NCI-H69 (cell line): ENCODE data around the gene ACE.

Experiments
- DNase-seq: peaks from one replicate; lab custom pipeline; 2025; lab: John Stamatoyannopoulos, UW

Gene ACE

DNA sequence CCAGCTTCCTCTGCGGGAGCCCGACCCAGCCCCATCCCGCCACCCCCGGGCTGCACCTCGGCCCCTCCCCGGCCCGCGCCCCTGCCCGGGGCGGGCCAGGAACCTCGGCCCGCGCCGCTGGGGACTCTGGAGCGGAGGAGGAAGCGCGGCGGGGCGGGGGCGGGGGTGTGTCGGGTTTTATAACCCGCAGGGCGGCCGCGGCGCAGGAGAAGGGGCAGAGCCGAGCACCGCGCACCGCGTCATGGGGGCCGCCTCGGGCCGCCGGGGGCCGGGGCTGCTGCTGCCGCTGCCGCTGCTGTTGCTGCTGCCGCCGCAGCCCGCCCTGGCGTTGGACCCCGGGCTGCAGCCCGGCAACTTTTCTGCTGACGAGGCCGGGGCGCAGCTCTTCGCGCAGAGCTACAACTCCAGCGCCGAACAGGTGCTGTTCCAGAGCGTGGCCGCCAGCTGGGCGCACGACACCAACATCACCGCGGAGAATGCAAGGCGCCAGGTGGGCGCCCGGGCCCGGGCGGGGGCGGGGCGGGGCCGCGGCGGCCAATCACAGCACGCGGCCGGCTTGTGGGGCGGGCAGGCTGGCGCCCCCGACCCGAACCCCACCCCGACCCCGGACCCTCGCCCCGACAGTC lies at the start of gene ACE:
ACE (plus strand) TSS at position 208 of the 626 bp plus-strand sequence; CDS start at position 242, 34 bp downstream.
- DNase-seq, result peak; percentile 86

DNA sequence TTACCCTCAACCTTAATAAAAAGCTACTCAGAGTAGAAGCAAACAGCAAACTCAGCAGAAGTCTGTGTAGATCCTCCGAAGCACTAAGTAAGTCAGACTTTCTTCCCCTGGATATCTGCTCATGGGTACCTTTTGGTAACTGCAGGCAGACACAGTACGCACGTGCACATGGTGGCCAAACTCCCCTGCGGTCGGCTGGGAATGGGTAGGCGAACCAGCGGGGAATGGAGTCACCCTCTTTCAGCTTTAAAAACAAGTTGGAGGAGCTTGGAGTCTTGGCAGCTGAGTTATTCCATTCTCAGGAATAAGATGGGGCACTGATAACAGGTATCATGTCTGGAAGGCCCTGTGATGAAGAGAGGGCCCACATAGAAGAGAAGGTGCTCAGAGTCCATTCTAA lies 47.1 kb upstream of the ACE start:
- DNase-seq, result no peak

DNA sequence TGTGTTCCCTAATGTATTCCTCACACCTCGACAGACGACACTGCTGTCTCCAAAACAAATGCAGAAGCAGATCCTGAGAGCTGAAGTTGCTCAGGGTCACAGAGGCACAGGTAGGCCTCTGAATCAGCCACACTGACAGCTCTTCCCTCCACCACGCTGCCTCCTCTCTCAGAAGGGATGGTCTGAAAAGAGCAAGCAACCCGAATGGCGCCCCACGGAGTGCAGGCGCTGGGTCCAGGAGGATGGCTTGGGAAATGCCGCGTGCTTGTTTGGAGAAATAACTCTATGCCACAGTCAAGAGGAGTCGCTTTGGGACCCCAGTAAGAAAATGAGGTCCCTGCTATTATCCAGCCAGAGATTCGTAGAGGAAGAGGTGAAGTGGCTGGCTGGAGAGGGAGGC lies 46.6 kb upstream of the ACE start:
- no peak for DNase-seq

DNA sequence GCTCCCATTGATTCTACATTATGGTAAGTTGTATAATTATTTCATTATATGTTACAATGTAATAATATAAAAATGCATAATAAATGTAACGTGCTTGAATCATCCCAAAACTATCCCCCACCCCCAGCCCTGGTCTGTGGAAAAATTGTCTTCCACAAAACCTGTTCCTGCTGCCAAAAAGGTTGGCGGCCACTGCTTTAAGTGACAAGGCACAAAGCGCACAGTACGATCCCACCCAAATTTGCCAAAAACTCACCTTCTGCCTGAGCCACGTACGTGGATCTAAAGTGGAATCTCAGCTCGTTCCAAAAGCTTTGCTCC lies 45.3 kb upstream of the ACE start:
- no peak for DNase-seq

DNA sequence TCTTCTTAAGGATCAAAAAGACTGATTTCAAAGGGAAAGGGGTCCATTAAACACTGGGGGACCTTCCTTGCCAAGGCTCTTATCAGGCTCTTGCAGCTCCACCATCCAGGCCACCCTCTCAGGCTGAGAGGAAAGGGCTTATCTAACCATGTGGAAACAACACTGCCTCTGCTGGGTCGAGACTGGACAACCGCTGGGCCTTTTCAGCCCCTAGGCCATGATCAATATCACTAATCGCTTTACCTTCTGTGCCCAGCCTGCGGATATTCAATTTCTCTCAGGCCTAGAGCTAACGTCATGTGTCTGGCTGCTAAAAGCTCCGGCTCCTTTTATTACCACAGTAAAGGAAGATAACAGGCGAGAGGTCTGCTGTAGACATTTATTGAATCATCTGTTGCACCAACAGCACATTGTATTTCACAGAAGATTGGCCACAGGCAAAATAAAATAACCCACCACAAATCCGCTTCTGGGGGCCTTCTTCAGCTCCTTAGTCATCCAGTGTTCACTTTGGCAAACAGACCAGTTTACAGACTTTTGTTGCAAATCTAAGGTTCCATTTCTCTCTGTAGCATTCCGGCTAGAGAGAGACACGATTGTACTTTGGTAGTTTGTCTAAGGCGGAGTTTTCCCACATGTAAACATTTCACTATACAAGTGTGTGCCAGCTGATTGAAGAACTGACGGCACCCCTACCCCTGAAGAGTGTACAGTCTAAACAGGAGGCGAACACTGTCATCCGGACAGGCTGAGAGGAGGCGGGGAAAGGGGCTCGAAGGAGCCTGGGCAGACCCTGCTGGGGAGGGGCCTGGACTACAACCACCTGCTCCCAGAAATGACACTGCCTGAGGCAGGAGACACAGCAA lies 44.7 kb upstream of the ACE start:
- DNase-seq, result peak; percentile 21

DNA sequence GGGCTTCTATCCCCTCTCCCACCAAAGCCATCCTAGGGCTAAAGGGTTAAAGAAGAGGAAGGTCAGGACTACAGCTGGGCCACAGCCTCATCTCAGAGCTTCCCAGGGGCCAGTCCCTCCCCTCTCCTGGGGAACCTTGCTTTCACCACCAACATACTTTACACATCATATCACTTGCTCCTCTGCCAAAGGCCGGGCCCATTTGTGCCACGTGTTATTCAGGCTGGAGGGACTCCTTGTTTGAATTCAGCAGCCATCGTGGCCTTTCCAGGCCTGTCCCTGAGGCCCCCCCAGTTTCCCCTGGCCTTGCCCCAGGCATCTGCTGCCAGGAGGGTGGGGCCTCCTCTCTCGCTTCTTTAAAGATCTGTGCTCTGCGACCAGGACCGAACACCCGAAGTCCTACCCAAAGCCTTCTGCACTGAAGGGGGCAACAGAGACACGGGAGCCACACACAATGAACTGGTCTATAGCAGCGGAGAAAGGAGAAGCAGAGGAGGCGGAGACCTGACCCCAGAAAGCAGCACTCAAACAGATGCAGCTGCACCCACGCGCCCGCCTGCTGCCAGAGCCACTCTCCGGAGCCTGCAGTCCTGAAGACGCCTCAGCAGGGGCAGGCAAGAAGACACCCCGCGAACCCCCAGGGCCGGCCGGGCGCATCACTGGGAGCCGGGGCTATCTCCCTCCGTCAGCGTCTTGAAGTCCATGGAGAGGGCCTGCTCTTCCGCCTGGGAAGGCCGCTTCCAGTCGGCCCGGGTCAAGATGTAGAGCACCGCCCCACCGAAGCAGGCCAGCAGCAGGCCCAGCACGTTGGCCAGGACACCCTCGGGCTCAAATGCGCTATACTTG lies 42.9 kb upstream of the ACE start:
- no peak for DNase-seq

DNA sequence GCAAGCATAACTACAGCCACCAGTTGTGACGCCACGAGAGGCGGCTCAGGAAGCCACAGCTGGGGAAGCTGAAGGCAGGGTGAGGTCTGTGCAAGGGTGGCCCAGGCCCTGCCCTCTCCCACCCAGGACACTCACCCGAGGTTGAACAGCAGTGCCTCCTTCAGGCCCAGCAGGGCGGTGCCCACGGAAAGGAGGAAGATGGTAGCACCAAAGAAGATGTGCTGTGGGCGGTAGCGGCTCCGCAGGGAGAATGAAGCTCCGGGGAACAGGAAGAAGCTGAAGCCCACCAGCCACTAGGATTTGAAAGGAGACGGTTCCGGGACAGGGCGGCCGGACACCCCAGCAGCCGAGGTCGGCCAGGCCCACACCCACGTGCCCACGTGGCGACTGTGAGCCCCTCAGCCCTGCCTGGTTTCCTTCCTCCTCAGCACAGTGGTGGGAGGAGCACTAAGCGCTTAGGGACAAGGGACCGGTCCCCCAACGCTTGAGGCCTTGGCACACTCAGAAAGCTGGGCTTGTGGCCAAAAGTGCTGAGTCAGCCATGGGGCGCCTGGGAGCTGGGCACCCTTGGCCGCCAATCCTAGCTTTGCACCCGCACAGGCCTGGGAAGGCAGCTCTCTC lies 41.8 kb upstream of the ACE start:
- no peak for DNase-seq

DNA sequence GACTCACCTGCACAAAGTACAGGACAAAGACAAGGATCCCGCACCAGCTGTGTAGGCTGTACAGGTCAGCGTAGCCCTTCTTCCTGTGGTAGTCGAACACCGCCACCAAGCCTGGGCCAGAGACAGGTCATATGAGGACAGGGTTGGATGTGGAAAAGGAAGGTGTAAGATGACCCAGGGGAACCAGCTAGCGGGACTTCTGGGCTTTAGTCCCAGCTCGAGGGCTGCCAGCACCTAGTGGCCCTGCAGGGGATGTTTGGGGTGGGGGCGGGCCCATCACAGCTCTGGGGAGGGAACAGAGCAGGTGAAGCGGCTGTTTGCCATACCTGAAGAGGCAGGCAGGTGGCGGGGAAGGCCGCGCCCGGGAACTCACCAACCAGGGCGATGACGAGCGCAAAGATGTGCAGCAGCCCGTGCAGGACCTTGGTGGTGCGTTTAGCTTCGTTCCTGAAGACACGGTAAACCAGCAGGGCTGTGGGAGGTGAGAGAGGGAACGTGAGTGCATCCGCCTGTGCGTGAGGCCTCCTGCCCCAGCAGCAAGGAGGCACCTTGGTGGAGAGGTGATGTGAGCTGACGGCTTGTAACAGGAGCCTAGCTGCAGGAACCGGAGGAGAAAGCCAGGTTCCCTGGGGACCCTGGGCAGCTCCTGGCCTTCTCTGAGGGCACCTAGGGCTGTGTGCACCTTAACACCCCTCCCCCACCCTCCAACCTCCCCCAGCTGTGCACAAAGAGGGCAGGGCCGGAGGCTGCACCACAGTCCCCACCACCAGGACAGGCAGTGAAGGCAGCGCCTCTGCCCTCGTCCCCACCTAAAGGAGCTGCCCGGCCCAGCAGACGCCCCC lies 41.0 kb upstream of the ACE start:
- DNase-seq, result peak; percentile 38

DNA sequence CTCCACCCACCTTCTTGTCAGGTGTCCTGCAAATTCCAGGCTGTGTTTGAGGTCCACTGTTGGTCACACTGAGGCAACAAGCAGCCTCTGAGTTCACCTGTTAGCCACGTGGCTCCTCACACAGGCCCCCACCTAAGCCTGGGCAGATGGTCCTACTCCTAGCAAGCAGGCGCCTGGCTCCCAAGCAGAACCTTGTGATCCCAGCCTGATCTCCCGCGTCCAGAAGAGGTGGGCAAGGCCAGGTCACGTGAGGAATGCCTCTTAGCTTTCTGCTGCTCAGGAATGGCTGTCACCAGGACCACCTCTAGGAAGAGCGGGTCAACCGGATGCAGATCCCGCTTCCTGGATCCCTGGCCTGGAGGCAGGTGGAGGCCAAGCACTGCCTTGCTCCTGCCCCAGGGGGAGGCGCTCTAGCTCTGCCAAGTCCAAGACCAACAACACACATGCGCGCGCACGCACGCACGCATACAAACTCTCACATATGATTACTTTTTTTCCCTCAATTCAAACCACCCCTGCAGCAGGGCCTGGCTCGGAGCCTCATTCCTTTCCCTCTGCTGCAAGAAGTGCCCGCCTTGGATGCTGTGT lies 40.2 kb upstream of the ACE start:
- peak; percentile 15 for DNase-seq

DNA sequence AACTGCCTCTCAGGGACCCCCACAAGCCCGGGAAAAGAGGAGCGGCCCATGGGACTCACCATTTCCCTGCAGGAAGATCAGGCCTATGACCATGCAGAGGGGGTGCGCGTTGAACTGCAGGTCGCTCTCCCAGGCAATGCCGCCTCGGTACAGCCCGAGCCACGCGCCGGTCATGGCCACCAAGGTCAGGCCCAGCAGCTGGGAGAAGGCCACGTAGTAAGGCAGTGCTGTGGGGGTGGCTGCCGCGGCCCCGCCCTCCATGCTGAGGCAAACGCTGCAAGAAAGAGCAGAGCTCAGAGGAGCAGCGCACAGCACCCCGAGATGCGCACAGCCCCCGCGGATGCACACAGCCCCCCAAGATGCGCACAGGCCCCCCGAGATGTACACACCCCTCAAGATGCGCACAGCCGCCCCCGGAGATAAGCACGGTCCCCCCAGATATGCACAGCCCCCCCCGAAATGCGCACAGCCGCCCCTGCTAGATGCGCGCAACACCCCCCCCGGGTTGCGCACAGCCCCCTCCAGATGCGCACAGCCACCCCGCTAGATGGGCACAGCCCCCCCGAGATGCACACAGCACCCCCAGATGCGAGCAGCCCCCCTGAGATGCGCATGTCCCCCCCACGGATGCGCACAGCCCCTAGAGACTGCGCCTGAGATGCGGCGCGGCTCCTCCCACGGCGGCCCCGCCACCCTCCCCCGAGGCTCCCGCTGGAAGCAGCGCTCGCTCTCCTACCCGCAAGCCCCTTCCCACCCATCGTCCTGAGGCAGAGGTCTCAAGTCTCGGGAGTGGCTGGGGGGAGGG lies 39.4 kb upstream of the ACE start:
- DNase-seq, result no peak

DNA sequence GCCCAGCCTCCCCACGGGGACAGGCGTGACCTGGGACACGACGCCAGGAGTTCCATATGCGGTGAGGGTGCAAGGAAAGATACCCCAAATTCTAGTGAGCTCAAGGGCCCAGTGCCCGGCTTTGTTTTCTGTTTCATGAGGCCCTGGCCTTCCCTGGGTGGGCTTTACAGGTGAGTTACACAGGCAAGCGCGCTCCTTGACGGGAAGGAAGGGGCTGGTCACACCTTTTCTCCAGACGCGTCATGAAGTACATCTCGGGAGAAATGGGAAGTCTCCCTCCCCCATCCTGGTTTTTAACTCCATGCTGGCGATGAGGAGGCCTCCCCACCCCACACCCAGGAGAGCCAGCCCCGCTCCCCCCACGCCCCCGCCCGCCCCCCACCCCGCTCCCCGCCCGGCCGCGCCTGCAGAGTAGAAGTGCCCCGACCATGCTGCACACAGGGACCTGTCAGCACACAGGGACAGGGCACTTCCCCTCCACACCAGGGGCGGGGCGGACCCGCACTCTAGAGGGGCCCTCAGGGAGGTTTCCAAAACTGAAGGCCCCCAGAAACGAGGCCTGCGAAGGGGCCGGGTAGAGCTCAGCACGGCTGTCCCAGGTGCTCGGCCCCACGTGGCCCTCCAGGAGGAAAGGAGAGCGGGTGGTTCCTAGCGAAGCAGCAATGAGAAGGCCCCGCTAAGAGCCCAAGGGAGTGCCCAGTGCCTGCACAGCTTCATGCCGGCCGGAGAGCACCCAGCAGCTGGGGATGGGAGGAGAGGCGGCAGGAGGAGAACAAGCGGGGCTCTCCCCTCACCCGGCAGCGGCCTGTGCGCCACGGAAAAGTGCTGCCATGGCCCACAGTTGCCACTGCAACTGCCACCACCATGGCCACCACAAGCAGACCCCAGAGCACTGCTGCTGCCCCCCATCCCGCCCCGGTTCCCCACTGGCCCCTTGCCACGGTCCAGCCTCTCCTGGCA lies 38.5 kb upstream of the ACE start:
- DNase-seq, result no peak

DNA sequence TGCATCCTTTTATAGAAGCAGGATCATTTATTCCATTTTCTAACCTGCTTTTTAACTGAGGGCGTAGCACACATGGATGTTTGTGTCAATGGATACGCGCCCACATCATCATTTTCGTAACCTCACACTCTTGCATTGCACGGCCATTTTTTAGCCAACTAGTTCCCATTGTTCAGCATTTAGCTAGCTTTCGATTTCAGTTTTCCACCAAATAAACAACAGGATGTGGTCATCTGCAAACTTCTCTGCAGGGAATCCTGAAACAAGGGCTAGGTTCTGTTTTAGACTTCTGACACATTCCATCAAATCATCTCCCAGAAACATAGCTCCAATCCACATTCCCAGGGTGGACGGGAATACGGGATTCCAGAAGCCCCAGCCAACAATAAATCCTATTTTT lies 37.2 kb upstream of the ACE start:
- DNase-seq, result no peak

DNA sequence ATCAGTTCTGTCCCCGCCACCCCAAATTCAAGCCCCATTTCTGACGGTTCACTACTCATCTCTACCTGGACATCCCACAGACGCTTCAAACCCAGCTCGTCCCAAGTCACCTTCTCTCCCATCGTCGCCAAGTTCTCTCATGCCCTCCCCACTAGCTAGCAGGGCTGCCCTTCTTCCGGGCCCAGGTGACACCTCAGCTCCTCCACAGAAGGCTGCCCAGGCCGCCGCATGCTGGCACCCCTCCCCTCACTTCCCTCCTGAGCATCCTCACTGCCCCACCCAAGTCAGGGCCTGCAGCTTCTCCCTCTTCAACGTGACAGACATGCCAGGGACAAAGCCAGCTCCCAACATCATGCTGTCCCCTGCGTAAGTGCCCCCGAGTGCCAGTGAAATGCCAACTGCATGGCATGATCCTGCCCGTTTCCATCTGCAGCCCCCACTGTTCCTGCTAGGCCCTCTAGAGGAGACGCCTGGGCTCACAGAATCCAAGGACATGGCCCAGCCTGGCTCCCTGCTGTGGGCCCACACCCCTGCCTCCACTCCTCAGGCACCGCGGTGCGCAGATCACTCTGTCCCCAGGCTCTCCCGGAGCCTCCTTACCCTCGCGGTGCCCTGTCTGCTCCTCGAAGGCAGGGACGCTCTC lies 36.6 kb upstream of the ACE start:
- DNase-seq, result no peak

DNA sequence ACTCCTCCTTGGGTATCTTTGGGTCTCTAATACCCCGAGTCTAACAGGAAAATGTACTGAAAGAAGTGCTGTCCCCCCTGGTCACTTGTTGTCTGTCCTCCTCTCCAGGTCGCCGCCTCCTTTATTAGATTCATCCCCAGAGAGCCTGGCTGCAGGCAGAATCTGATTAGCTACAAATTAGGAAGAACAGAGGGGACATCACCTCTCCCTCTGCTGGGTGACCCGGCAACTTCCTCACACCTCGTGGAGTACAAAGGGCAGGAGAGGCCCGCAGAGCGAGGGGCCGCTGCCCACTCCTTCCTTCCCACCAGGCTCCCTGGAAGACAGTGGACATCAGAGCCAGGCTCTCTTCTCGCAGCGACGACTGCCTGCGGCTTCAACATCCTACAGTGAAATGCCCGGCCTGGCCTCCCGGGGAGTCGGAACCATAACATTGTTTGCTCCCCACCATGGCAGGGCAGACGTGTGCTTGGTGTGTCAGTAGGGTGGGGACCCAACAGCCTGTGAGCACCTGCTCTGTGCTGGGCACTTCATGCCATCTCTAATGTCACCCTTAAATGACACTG lies 36.0 kb upstream of the ACE start:
- no peak for DNase-seq

DNA sequence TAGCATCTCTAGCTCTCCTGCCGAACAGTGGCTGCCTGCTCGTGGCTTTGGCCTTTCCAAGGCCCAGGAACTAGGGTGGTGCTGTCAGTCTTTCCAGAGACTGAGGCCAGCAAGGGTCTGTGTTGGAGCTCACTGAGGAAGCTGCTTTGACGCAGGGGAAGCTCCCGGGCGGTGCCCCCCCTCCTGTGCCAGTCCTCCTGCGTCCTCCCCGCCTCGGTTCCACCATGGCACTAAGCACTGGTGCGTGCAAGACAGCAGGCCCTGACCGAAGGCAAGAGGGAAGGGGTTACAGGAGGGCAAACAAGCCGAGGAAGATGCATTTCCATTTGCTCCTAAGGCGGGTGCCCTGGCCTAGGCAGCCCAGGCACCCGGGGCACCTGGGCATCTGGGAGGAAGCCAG lies 35.2 kb upstream of the ACE start:
- no peak for DNase-seq

DNA sequence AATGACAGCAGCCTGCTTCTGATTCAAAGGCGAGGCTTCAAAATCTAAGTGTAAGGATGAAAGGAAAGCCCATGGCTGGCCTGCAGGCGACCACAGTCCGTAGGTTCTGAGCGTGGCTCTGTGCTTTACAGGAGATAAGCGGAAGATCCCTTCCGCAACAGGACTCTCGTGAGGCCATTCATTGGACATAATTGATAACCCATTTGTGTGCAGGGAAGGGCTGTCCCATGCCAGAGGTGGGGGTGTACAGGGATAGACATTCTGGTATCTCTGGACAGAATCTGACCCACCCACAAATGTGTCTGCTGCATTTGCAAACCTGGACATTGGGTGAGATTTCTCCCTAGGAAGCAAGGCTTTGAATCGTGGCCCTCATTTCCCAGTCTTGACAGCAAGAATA lies 34.8 kb upstream of the ACE start:
- no peak for DNase-seq

DNA sequence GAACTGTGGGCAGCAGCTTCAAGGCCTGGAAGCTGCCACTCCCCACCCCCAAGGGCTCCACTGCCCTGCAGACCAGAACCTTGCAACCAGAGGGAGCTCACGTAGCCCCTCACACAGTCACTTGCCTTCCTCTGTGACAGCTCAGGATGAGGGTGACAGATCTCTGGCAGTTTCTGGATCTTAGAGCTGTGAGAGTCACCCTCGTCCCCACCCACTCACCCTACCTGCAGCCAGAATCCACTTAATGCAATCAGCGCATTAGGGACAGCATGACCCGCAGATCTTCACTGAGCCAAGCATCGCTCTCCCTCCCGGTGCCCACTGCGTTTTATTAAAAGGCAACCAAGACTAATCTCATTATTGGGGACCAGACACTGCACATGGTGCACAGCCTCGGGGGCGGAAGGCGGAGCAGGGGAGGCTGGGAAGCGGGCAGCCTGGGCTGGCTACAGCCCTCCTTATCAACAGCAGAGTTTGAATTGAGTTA lies 34.3 kb upstream of the ACE start:
- DNase-seq, result no peak

DNA sequence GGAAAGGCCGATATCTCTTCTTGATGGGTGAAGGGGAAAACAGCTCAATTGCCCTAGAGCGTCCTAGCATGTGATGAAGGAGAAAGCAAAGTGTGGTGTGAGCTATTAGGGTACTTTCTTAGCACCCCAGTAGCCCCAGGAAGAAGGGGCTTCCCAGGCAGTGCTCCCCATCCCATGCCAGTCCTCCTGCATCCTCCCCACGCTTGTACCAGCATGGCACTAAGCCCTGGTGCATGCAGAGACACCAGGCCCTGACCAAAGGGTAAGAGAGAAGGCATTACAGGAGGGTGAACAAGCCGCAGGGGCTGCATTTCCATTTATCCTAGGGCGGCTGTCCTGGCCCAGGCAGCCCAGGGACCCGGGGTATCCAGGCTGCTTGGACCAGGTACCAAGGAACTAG lies 33.8 kb upstream of the ACE start:
- DNase-seq, result no peak
